AG09309 (cell line): Measurements from ENCODE around the gene GLTP.

Source experiments
- DNase-seq: peaks from one replicate; pipeline ENCODE4 v3.0.0-alpha.2; 2010; ENCODE audit warnings: low read depth
- H3K4me3 ChIP-seq: 2 replicates; pipeline ENCODE4 v1.5.1; 2011; ENCODE audit warnings: mild to moderate bottlenecking, low read depth, low read length, moderate library complexity; ENCODE audit not compliant: control insufficient read depth
- TF ChIP-seq, protein P1 (sequence below): IDR thresholded peaks from 2 replicates; pipeline ENCODE4 v1.5.1; 2011; ENCODE audit warnings: mild to moderate bottlenecking, low read depth, low read length, inconsistent platforms; ENCODE audit not compliant: insufficient read depth, control insufficient read depth; ENCODE audit errors: missing control alignments

GLTP gene

DNA sequence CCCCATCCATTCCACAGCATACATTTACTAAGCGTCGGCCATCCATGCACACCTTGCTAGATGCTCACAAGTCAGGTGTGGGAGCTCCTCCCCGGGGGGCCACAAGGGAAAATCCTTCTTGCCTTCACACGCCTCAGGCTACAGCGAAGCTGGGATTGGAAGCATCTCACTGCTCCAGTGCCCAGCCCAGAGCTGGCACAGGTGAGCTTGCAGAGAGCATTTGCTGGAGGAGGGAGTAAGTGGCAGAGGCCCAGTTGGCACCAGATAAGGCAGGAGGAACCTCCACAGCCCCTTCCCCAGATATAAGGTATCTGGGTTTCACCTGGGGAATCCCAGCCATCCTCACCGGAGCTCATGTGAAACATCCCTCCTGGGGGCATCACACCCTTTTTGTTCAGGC lies 49.0 kb downstream of the GLTP start:
- TF ChIP-seq, protein P1, sequence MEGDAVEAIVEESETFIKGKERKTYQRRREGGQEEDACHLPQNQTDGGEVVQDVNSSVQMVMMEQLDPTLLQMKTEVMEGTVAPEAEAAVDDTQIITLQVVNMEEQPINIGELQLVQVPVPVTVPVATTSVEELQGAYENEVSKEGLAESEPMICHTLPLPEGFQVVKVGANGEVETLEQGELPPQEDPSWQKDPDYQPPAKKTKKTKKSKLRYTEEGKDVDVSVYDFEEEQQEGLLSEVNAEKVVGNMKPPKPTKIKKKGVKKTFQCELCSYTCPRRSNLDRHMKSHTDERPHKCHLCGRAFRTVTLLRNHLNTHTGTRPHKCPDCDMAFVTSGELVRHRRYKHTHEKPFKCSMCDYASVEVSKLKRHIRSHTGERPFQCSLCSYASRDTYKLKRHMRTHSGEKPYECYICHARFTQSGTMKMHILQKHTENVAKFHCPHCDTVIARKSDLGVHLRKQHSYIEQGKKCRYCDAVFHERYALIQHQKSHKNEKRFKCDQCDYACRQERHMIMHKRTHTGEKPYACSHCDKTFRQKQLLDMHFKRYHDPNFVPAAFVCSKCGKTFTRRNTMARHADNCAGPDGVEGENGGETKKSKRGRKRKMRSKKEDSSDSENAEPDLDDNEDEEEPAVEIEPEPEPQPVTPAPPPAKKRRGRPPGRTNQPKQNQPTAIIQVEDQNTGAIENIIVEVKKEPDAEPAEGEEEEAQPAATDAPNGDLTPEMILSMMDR: no peak
- no peak for DNase-seq
- no peak overlapping the region for H3K4me3 ChIP-seq

DNA sequence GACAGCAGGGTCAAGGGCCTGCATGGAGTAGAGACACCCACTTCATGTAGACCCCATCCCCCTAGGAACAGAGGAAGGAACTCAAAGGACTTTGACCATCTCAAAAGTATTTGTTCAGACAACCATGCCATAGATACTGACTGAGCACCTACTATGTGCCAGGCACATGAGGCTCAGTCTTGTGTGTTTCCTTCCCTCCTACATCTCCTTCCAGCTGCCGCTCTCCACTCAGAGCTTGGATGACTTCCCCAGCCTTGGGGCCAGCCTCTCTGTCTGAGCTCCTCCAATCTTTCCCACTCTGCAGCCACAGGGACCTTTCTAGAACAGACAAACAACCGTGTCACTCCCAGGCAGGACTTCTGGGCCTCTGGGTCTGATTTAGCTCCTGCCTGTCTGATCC lies 49.6 kb downstream of the GLTP start:
- H3K4me3 ChIP-seq: no peak overlapping the region
- DNase-seq: no peak
- TF ChIP-seq, protein P1: no peak

- no peak for DNase-seq
- H3K4me3 ChIP-seq: no peak overlapping the region
- TF ChIP-seq, protein P1: no peak
Observed at GRCh38 chr12:109830267-109830666, 50.1 kb downstream of the GLTP start.

DNA sequence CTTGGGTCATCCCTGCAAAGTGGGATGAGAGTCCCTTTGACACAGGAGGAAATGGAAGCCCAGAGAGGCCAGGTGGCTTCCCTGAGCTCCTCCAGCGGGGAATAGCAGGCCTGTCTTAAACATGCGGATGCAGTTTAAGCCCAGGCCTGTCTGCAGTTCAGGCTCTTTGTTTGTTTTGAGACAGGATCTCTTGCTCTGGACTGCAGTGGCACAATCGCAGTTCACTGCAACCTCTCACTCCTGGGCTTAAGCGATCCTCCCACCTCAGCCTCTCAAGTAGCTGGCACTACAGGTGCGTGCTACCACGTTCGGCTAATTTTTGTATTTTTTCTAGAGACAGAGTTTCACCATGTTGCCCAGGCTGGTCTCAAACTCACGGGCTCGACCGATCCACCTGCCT lies 50.7 kb downstream of the GLTP start:
- H3K4me3 ChIP-seq: no peak overlapping the region
- DNase-seq: no peak
- TF ChIP-seq, protein P1: no peak

DNA sequence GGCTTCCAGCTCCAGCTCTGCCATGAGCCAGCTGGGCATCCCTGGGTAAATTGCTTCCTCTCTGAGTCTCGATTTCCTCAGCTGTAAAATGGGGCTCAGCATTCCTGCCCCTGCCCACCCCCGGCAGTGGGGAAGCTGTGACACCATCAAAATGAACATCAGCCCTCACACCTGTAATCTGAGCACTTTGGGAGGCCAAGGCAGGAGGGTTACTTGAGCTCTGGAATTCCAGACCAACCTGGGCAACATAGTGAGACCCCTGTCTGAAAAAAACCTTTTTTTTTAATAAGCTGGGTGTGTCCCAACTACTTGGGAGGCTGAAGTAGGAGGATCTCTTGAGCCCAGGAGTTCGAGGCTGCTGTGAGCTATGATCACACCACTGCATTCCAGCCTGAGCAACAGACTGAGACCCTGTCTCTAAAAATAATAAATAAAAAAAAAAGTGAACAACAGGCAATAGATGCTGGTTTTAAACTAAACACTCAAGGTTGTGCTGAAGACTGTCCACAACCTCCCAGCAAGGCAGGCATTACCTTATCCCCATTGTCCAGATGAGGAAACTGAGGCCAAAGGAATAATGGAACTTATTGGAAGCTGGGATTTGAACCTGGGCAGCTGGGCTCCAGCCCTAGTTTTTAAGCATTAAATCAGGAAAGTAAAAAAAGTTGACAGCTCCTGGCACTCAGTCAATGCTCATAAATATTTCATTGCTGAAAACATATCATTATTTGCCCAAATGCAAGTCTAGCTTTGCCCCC lies 51.4 kb downstream of the GLTP start:
- TF ChIP-seq, protein P1: no peak
- H3K4me3 ChIP-seq: no peak overlapping the region
- DNase-seq: no peak

DNA sequence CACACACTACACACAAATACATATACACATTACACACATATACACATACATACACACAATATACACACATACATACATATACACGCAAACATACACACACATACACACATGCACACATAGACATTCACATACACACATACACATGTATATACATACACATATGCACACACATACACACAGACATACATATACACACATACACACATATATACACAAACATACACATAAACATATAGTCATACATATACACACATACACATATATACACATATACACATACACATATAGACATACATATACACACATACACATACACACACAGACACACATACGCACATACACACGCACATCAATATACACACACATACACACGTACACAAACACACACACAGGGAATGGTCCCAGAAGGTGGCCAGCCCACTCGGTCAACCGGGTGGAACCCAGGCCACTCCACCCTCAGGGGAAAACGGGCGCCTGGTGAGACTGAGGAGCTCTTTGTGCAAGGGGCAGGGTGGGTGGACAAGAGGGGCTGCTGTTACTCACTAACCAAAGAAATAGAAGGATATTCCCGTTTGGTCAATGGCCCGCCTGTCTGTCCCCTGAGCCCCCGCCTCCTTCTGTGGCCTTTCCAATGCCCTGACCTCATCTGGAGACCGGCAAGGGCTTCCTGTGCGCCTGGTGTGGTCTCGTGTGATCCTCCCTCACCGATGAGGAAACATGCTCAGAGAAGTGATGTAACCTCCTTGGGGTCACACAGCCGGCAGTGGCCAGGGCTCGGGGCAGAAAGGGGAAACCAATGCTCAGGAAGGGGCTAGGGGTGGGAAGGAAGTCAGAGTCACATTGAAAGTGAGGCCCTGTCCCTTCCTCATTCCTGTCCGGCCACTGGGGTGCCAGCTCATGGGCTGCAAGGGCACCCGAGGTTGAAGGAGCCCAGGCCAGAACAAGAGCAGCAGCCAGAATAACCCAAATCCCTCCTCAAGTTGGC lies 52.5 kb downstream of the GLTP start:
- no peak for DNase-seq
- no peak overlapping the region for H3K4me3 ChIP-seq
- TF ChIP-seq, protein P1: no peak
